HepG2 (cell line): ENCODE measurements around the gene GCDH. TPM values are rescaled to one million over a fixed set of nuclear protein-coding genes. Genes with fewer than 3 reads are reported as not detected.

Experiments used
- ATAC-seq: fragments of 200-7000 bp; cut with Tn5 transposase; 3 replicates; pipeline ENCODE4 v1.9.1; 2020; ENCODE audit warnings: mild to moderate bottlenecking, moderate library complexity
- Bru-seq: library from RNA; stranded (reverse); fragments of 400-500 nt; gene quantifications from one replicate; lab custom pipeline; 2021; lab: Mats Ljungman, UMichigan
- BruChase-seq, 2 experiments: library from RNA; stranded (reverse); fragments of 400-500 nt; gene quantifications; one replicate each; lab custom pipeline; 2021; lab: Mats Ljungman, UMichigan
- BruUV-seq: library from RNA; stranded (reverse); fragments of 400-500 nt; replicated peaks from 2 replicates; lab custom pipeline; 2021; lab: Mats Ljungman, UMichigan
- CTCF ChIA-PET: fragments of 300-600 bp; formaldehyde crosslinking; extraction: SDS; loops from one replicate; lab custom pipeline; 2021; ENCODE audit warnings: low total read pairs, inconsistent platforms, low intra/inter-chr PET ratio; lab: Yijun Ruan, JAX
- POLR2A ChIA-PET: fragments of 350-600 bp; sonication (Branson Sonifier 250); formaldehyde crosslinking; loops from one replicate; lab custom pipeline; 2020; ENCODE audit warnings: antibody characterized with exemption, inconsistent platforms; lab: Yijun Ruan, JAX
- DNase-seq: peaks from one replicate; pipeline ENCODE4 v3.0.0-alpha.2; 2015; ENCODE audit warnings: low spot score
- FAIRE-seq: peaks from 3 replicates; lab custom pipeline; 2011; peaks lifted over from hg19 to GRCh38; lab: Jason Lieb, UNC
- H2AFZ ChIP-seq: one replicate; pipeline ENCODE4 v1.6.1; 2011; ENCODE audit warnings: low read length, inconsistent platforms
- H3K27ac ChIP-seq: fragments of 300-600 bp; 3 replicates; pipeline ENCODE4 v1.8.0; 2011; ENCODE audit warnings: mixed run types, mild to moderate bottlenecking, mixed read lengths, low read length, inconsistent platforms; ENCODE audit not compliant: insufficient read depth; ENCODE audit errors: extremely low read length
- H3K27me3 ChIP-seq, 2 experiments: fragments of 200-600 bp in 1 of 2; 2 replicates in 1 of 2; 3 replicates in 1 of 2; pipeline versions ENCODE4 v1.6.0 to v1.8.0; 2011; ENCODE audit warnings: low read length in 2 of 2, mild to moderate bottlenecking in 2 of 2, moderate library complexity in 2 of 2, inconsistent platforms in 1 of 2; ENCODE audit not compliant: insufficient read depth in 2 of 2, control insufficient read depth in 1 of 2
- H3K36me3 ChIP-seq, 2 experiments: fragments of 200-600 bp in 1 of 2; replicated peaks in 1 of 2; 2 replicates in 1 of 2; 3 replicates in 1 of 2; pipeline versions ENCODE4 v1.5.1 to v1.8.0; 2011; ENCODE audit warnings: low read length in 2 of 2, inconsistent platforms in 1 of 2; ENCODE audit not compliant: insufficient read depth in 2 of 2, control insufficient read depth in 1 of 2
- H3K4me1 ChIP-seq: 2 replicates; pipeline ENCODE4 v1.5.1; 2012; ENCODE audit warnings: low read length, inconsistent platforms; ENCODE audit not compliant: insufficient read depth
- H3K4me2 ChIP-seq: 2 replicates; pipeline ENCODE4 v1.6.0; 2011; ENCODE audit warnings: low read depth, low read length, inconsistent platforms
- H3K4me3 ChIP-seq, 3 experiments: fragments of 200-600 bp in 1 of 3; sonication (generic), shearing (Covaris generic) in 1 of 3; replicated peaks in 1 of 3; 2 replicates each; pipeline ENCODE4 v1.5.1; 2011 to 2016; ENCODE audit warnings: low read length in 3 of 3, inconsistent platforms in 2 of 3, low read depth in 2 of 3, mild to moderate bottlenecking in 2 of 3, control low read depth in 1 of 3, mixed read lengths in 1 of 3; ENCODE audit not compliant: insufficient read depth in 1 of 3
- H3K79me2 ChIP-seq: one replicate; pipeline ENCODE4 v1.6.1; 2011; ENCODE audit warnings: low read length, inconsistent platforms; ENCODE audit not compliant: insufficient read depth
- H3K9ac ChIP-seq: 2 replicates; pipeline ENCODE4 v1.6.0; 2011; ENCODE audit warnings: mild to moderate bottlenecking, low read depth, low read length, inconsistent platforms; ENCODE audit not compliant: insufficient read depth
- H3K9me3 ChIP-seq: 2 replicates; pipeline ENCODE4 v1.5.1; 2012; ENCODE audit warnings: mild to moderate bottlenecking, low read length
- H4K20me1 ChIP-seq: 2 replicates; pipeline ENCODE4 v1.6.0; 2011; ENCODE audit warnings: inconsistent platforms, mild to moderate bottlenecking, low read length, moderate library complexity; ENCODE audit not compliant: insufficient read depth
- ARNT2 ChIP-seq: sonication (generic); formaldehyde crosslinking; IDR thresholded peaks from 2 replicates; pipeline ENCODE4 v1.8.0; 2022; ENCODE audit warnings: mild to moderate bottlenecking, low read depth, missing genetic modification reagents, moderate library complexity
- HMGXB3 ChIP-seq: sonication (generic); formaldehyde crosslinking; IDR thresholded peaks from 2 replicates; pipeline ENCODE4 v1.4.0; 2020; ENCODE audit warnings: missing genetic modification reagents, borderline replicate concordance
- HNRNPK ChIP-seq: fragments of 200-400 bp; formaldehyde crosslinking; IDR thresholded peaks from 2 replicates; pipeline ENCODE4 v1.6.1; 2018; ENCODE audit warnings: low read length, low read depth, moderate library complexity, mild to moderate bottlenecking; ENCODE audit not compliant: poor library complexity, severe bottlenecking
- KLF16 ChIP-seq, 2 experiments: sonication (generic) in 1 of 2; formaldehyde crosslinking in 1 of 2; IDR thresholded peaks; 2 replicates each; pipeline versions ENCODE4 v1.6.1 to v1.8.0; 2016 to 2023; ENCODE audit warnings: missing genetic modification reagents in 2 of 2, missing compliant biosample characterization in 1 of 2
- RXRB ChIP-seq: IDR thresholded peaks from 2 replicates; pipeline ENCODE4 v1.6.1; 2016; ENCODE audit warnings: borderline replicate concordance, missing genetic modification reagents, missing compliant biosample characterization
- ZNF12 ChIP-seq: sonication (generic); formaldehyde crosslinking; IDR thresholded peaks from 2 replicates; pipeline ENCODE4 v1.5.0; 2020; ENCODE audit warnings: missing genetic modification reagents
- ZNF691 ChIP-seq: sonication (generic); formaldehyde crosslinking; IDR thresholded peaks from 2 replicates; pipeline ENCODE4 v1.4.0; 2020; ENCODE audit warnings: missing genetic modification reagents, low read depth, mild to moderate bottlenecking, borderline replicate concordance
- ZSCAN5A ChIP-seq: sonication (generic); formaldehyde crosslinking; IDR thresholded peaks from 2 replicates; pipeline ENCODE4 v1.8.0; 2022; ENCODE audit warnings: mild to moderate bottlenecking, missing genetic modification reagents, borderline replicate concordance
- WGBS: methylation state at CpG from one replicate; pipeline ENCODE4 v1.1.6; 2017; ENCODE audit warnings: low lambda C conversion rate; 5-methylcytosine and 5-hydroxymethylcytosine counted together
- in situ Hi-C: cut with HindIII; loops from 2 replicates; pipeline ENCODE4 v1.10.0; 2017; ENCODE audit warnings: low pct_unique_long_range_greater_than_20kb; ENCODE audit not compliant: extremely low pct_ligation_motif_present
- intact Hi-C: fragments of 100-400 bp; cut with micrococcal nuclease; formaldehyde crosslinking; loops from one replicate; pipeline ENCODE4 v1.10.0; 2022; ENCODE audit not compliant: unreplicated experiment
- long read RNA-seq, 2 experiments: library from RNA in 1 of 2; library from polyadenylated mRNA in 1 of 2; stranded (forward) in 1 of 2; unstranded in 1 of 2; transcript quantifications; one replicate each; pipeline ENCODE4 v2.0.0, GENCODE V29; 2019 to 2022
- polyA minus RNA-seq, 3 experiments: library from RNA; depleted of rRNA, polyadenylated mRNA; stranded (reverse); fragments of >200 nt; gene quantifications; 2 replicates each; pipeline ENCODE4 v1.2.3, GENCODE V29; 2011; ENCODE audit warnings: low replicate concordance in 1 of 3
- polyA plus RNA-seq, 8 experiments: library from polyadenylated mRNA; depleted of rRNA in 3 of 8; stranded (reverse) in 7 of 8; unstranded in 1 of 8; fragments of >200 nt; fragmentation: Illumina TruSeq in 4 of 8; extraction: Trizol in 4 of 8; gene quantifications; 2 replicates each; pipeline versions ENCODE4 v1.2.1 to v1.2.3, GENCODE V29; 2011 to 2016; ENCODE audit warnings: low read depth in 4 of 8, missing spikeins in 1 of 8, mixed read lengths in 1 of 8; ENCODE audit not compliant: insufficient read depth in 1 of 8
- total RNA-seq, 5 experiments: library from RNA; depleted of rRNA; stranded (reverse); fragments of >200 nt; fragmentation: Illumina TruSeq; extraction: Trizol; gene quantifications; 2 replicates each; pipeline ENCODE4 v1.2.3, GENCODE V29; 2016; ENCODE audit warnings: low read depth in 1 of 5

GCDH gene
- 35.0 and 38.0 TPM in 2 replicates for total RNA-seq (2016; rRNA removed; fragmentation: Illumina TruSeq; extraction: Trizol)
- total RNA-seq (2016; cell fraction: cytosol; rRNA removed; fragmentation: Illumina TruSeq; extraction: Trizol; ENCODE audit: low read depth), result 6.4 and 7.1 TPM in 2 replicates
- 32.3 and 35.4 TPM in 2 replicates for total RNA-seq (2016; cell fraction: insoluble cytoplasmic fraction; rRNA removed; fragmentation: Illumina TruSeq; extraction: Trizol)
- total RNA-seq (2016; cell fraction: membrane; rRNA removed; fragmentation: Illumina TruSeq; extraction: Trizol), result 8.5 and 8.8 TPM in 2 replicates
- total RNA-seq (2016; cell fraction: nucleus; rRNA removed; fragmentation: Illumina TruSeq; extraction: Trizol), result 27.9 and 29.6 TPM in 2 replicates
- polyA plus RNA-seq (2011; rRNA removed), result 15.1 and 16.4 TPM in 2 replicates
- polyA plus RNA-seq (2011; cell fraction: cytosol; rRNA removed), result 20.4 and 29.2 TPM in 2 replicates
- polyA plus RNA-seq (2011; cell fraction: nucleus; rRNA removed), result 66.4 and 76.8 TPM in 2 replicates
- polyA plus RNA-seq (2012), result 12.5 and 15.0 TPM in 2 replicates
- polyA plus RNA-seq (2016; cell fraction: cytosol; fragmentation: Illumina TruSeq; extraction: Trizol; ENCODE audit: low read depth), result 4.3 and 4.6 TPM in 2 replicates
- 30.7 and 35.1 TPM in 2 replicates for polyA plus RNA-seq (2016; cell fraction: insoluble cytoplasmic fraction; fragmentation: Illumina TruSeq; extraction: Trizol; ENCODE audit: low read depth)
- 6.1 and 7.3 TPM in 2 replicates for polyA plus RNA-seq (2016; cell fraction: membrane; fragmentation: Illumina TruSeq; extraction: Trizol; ENCODE audit: low read depth)
- polyA plus RNA-seq (2016; cell fraction: nucleus; fragmentation: Illumina TruSeq; extraction: Trizol; ENCODE audit: insufficient read depth, low read depth), result 59.5 and 61.0 TPM in 2 replicates
- 19.4 and 29.1 TPM in 2 replicates for polyA minus RNA-seq (2011; rRNA and poly(A)+ RNA removed; ENCODE audit: low replicate concordance)
- 9.4 TPM in 2 replicates for polyA minus RNA-seq (2011; cell fraction: cytosol; rRNA and poly(A)+ RNA removed)
- polyA minus RNA-seq (2011; cell fraction: nucleus; rRNA and poly(A)+ RNA removed), result 18.4 and 21.8 TPM in 2 replicates
- Bru-seq, nascent RNA, result percentile 70 among the genes with signal in this experiment
- BruChase-seq, experiment 1, labeled RNA remaining after a 6-hour chase, result percentile 73 among the genes with signal in this experiment
- BruChase-seq, experiment 2, labeled RNA remaining after a 2-hour chase, result percentile 75 among the genes with signal in this experiment
- long read RNA-seq, experiment 1, transcript GCDH-201 (12 exons, 1,956 nt), result major isoform, 21 of 43 reads
- long read RNA-seq, experiment 1, transcript GCDH-216 (11 exons, 1,867 nt), result minor isoform, 10 of 43 reads
- long read RNA-seq, experiment 1, partial matches to known transcripts, result 3 of 43 reads
- long read RNA-seq, experiment 1, other reads (novel, unspliced or antisense), result 8 of 43 reads
- long read RNA-seq, experiment 2, transcript GCDH-201 (12 exons, 1,956 nt), result minor isoform, 7 of 37 reads
- long read RNA-seq, experiment 2, transcript GCDH-216 (11 exons, 1,867 nt), result major isoform, 12 of 37 reads
- long read RNA-seq, experiment 2, partial matches to known transcripts, result 11 of 37 reads
- long read RNA-seq, experiment 2, other reads (novel, unspliced or antisense), result 7 of 37 reads

GRCh38 chr19:12890787-12891552, at the start of gene GCDH:
Gene GCDH, plus strand, starts transcription at chr19:12891160. Its CDS starts 145 bp downstream, at chr19:12891305.
- peak; percentile 99 for DNase-seq
- in situ Hi-C loops, result no loop called here
- peak; percentile 94 for ATAC-seq
- Histone ChIP-seq H3K4me3 (peak within 1 kb of the TSS; percentile 67 to 95 (median 94)), H3K36me3 (peaks cover 8 to 15% of the 10 kb centered on the region in 2 experiments; a peak in 4 of 5 replicates), H3K27ac (peak within 1 kb of the TSS; percentile 84), H4K20me1 (no peaks in the 10 kb centered on the region), H3K4me1 (peaks cover 43% of the 10 kb centered on the region), H2AFZ (no peak within 1 kb of the TSS), H3K9ac (peak within 1 kb of the TSS; percentile 80), H3K4me2 (peak within 1 kb of the TSS; percentile 97), H3K27me3 (peaks cover 0 to 15% of the 10 kb centered on the region in 2 experiments; a peak in 3 of 5 replicates), H3K79me2 (peaks cover 8% of the 10 kb centered on the region), H3K9me3 (no peaks in the 10 kb centered on the region)
- ChIA-PET CTCF (no interaction called here), POLR2A (interaction anchor here (0.5 to 2.2 kb wide), 22 partner anchors 9 to 1141 kb away, joined by 3 to 26 read pairs (median 6); partner anchors contain the start of genes DHPS, DNASE2, FARSA and GADD45GIP1)
- no TSS peak for BruUV-seq
- intact Hi-C loops, result no loop called here
- under 1% methylated on average over 28 of the region's 49 CpGs for WGBS
- peak; percentile 99 for FAIRE-seq
- TF ChIP-seq HMGXB3 (CRISPR knock-in tag), result peak; percentile 58; the same call in 1 of the 2 replicates
- TF ChIP-seq HNRNPK, result peak; percentile 92
- TF ChIP-seq ZSCAN5A (CRISPR knock-in tag), result no peak
- no peak for TF ChIP-seq ARNT2 (CRISPR knock-in tag)
- peak in 1 of 2 experiments; percentile 65; a peak in 1 of 4 replicates for TF ChIP-seq KLF16 (CRISPR knock-in tag; IDR thresholded peaks at IDR 0.05)
- TF ChIP-seq ZNF691 (CRISPR knock-in tag), result no peak; the same call in 1 of the 2 replicates
- TF ChIP-seq RXRB, result peak; percentile 17; the same call in 1 of the 2 replicates
- 0 out of 2 replicates have a peak, but pooled peaks have one; percentile 41 for TF ChIP-seq ZNF12 (CRISPR knock-in tag)
